Mesenteric fat pad (tissue), 1 donor: ENCODE results near the gene POU2F1. TPM values are rescaled to one million over a fixed set of nuclear protein-coding genes. Genes with fewer than 3 reads are reported as not detected.

Experiments used
- DNase-seq: peaks from one replicate; pipeline ENCODE4 v3.0.0-alpha.2; 2020; ENCODE audit warnings: low spot score
- total RNA-seq: library from RNA; stranded (reverse); fragmentation: NEBNext Ultra II Directional; extraction: Animal tissue kit (Norgen Biotek cat#: 25700); gene quantifications from one replicate; pipeline ENCODE4 v1.2.1, GENCODE V29; 2021
- donor health status: DM: yes; HTN: yes; CAD: no.

The POU2F1 gene
- total RNA-seq, 1 donor from 2014 or later, result 18.8 TPM

DNA sequence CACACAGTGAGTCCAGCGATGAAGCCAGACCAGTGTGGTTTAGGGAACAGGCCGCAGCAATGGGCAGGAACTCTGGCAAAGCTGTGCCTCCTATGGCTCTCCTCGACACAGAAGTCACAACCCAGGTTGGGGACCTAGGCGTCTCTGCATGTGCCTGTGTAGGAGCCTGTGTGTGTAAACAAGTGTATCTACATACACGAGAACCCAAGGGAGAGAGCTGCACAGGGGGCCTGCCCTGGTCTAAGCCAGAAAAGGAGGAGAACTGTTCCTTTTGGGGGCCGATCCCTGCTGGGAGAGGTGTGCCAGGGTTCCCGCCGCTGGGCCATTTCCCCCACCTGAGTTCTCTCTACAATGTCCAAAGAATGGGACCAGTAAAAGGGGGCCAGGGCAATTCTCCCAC, 241.7 kb downstream of the POU2F1 start:
- no peak for DNase-seq

DNA sequence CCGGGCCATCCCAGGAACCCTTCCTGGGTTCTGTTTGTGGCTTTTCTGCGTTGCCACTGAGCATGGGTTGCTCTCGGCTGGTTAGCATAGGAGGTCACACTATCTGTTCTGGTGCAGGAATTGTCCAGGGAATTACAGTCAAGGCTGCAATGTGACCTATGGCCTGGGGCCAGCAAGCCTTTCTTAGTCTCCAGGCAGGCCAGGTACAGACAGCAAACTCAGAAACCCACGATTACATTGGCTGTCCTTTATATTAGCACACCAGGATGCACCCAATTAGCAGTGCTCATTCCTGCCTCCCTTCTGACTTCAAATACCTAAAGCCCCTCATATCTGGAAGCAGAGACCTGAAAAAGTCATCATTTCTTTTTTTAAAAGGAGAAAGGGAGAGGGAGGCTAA, 242.4 kb downstream of the POU2F1 start:
- DNase-seq, result peak; percentile 47

DNA sequence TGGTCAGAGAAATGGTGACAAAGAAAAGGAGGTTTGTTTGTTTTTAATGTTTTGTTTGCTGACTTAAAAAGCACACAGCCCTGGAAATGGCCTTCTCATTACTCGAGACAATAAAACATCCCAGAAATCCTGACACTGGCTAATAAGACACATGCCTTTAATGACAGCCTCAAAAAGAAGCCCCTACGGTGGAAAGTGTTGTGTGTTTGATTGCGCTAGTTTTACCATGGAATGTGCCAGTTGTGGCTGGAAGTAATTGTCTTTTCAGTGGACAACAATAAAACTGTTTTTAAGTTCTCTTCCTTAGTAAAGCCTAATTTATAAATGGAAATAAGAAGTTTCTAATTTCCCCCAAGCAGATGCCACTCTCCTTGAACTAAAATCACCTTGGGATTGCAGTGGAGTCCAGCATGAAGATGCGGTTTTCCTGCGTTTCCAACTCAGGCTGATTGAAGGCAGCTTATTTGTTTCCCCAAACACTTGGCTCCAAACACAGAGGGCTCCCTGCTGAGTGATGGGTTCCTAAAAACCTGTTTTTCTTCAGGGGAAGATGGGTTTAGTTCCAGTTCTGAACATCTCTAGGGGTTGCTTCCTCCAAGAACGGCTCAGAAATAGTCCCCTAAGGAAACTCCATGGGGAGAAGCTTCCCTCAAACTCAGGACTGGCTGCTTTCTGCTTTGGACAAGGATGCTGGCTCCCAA, 243.3 kb downstream of the POU2F1 start:
- peak; percentile 1 for DNase-seq

DNA sequence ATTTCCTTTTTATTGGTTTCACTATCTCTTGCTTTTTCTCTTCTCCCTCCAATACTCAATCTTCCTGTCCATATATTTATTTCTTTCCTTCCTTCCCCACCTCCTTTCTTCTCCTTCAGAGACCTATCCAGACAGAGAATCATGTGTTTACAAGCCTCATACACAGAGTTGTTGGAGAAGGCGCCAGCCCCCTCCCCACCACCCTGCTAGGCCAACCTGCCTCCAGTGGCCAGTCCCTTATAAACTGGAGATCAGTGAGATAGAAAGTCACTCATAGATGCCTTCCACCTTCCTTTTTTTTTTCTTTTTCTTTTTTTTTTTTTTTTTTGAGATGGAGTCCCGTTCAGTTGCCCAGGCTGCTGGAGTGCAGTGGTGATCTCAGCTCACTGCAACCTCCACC, 244.3 kb downstream of the POU2F1 start:
- peak; percentile 18 for DNase-seq

DNA sequence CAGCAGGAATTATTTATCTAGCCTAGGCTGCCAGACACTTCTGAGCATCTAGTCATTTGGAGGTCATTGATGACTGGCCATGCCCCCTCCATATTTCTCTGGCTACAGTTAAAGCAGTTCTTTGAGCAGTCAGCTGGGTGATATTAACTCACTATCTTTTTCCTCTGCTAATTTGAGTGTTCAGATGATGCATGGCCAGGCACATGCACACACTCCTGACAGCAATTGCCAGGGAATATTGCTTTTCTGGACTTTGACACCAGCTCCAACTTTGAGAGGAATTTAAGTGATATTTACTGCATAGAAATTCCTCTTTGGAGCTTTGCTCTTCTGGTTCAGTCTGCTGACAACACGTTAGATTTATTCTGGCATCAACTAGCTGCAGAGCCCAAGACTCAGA, 245.1 kb downstream of the POU2F1 start:
- DNase-seq, result no peak

DNA sequence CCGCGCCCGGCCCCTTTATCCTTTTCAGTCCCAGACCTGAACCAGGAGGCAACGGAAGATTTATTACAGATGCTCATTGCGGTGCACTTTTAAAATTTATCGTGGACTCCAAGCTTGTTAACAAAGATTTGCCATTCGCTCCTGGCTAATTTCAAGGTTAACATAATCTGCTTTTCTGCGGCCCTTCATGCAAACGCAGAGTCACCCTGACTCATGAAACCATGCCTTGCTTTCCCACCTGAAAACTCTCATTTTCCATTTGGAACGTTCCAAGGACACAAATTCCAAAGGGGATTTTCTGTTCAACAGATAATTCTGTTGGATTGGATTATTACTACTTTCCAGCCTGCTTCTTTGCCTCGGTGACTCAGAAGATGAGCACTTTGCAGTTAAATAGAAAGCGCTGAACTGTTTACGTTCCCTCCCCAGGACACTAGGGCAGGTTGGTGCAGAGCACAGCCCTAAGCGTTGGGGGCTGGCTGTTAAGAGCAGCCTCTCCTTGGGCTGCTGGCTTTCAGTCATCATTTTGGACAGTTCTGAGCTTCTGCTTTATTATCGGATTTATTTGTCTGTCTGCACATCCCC, 246.5 kb downstream of the POU2F1 start:
- no peak for DNase-seq

DNA sequence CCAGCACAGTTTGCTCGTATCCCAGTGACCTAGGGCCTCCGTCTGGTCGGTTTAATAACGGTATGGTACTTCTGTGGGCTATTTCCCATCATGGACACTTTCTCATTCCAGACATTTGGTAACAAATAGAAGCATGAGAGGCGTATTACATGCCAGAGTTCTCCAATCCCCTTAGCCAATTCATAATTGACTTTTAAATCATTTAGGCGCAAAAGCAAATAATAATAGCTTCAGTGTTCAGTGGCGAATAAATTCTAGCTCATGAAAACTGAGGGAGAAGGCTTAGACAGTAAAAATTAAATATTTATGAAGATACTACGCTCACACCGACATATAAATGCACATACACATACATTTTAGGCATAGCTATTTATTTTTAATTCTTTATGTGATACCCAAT, 247.1 kb downstream of the POU2F1 start:
- DNase-seq, result no peak

DNA sequence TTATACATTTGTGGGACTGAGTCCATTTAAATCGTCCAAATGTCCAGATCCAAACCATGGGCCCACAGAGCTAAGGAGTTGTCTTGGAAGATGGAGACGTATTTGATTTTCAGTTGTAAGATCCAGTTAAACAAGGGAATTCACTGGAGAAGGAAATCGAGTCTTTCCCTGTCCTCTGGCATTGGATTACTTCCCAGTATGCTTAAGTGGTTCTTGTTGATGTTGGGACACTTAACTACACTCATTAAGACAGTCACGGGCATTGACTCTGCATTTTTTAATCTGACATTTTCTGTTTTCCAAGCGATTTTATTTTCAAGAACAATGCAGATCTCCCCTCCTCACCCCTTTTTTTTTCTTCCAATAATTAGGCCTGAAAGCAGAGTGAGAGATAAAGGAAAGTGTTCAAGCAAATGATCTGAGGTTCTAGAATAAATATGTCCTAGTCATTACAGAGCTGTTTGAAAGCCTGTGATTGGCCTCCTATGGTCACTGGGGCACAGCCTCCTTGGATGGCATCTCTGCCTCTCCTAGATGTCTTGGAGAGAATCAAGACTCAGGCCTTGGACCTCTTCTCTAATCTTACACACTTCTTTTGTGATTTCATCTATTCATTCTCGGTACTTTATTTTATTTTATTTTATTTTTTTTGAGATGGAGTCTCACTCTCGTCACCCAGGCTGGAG, 248.7 kb downstream of the POU2F1 start:
- DNase-seq, result no peak

DNA sequence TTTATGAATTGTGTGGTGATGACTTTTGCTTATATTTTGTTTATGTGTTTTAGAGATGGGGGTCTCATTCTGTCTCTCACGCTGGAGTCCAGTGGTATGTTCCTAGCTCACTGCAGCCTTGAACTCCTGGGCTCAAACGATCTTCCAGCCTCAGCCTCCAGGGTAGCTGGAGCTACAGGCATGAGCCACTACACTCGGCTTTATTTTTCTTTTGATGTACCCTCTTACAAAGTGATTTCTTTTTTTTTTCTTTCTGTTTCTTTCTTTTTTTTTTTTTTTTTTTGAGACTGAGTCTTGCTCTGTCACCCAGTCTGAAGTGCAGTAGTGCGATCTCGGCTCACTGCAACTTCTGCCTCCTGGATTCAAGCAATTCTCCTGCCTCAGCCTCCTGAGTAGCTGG, 250.9 kb downstream of the POU2F1 start:
- peak; percentile 45 for DNase-seq

DNA sequence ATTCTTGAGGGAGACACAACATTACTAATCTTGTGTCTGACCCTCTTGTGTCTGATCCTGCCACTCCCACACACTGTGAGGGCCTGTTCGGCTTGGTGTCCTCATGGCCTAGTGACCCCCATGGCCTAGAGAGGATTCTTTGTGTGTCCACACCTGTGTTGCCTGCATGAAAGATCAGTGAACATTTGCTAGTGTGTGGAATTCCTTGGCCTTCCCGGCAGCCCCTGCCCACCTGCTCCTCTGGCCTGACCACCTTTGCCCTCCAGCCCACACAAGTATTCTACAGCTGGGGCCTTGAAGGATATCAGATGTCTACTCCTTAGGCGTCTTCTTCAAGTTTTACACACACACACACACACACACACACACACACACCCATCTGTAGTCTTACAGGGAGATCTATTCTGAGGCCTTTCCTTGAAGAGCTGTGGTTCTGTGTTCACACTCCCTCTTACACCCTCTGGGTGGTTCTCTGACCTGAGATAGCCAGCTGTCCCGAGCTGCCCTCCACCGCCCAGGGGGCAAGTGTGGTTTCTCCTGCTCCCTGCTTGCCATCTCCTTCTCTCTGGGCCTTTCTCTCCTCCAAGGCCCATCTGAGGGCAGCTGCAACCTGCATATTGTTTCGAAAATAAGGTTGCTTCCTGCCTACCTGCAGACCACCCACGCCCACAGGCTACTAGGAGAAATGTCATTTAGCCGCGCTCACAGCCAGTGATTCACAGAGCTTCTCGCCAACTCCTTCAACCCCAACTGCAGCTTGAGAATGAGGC, 252.3 kb downstream of the POU2F1 start:
- peak; percentile 69 for DNase-seq

DNA sequence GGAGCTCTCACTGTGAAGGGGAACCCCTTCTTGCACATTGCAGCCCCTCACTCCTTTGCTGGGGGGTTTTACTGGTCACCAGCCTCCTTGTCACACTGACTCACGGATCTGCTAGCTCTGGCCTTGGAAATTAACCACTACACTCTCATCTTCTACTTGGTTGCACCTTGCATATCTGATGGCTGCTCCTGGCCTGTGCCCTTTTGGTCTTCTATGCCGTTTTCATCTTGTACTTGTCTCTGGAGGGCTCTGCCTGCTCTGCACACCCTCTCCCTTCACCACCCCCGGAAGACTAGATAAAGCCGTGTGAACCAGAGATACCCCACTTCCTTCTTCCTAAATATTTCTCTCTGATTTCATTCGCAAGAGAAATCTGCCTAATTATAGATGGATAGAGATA, 253.1 kb downstream of the POU2F1 start:
- DNase-seq, result peak; percentile 49

DNA sequence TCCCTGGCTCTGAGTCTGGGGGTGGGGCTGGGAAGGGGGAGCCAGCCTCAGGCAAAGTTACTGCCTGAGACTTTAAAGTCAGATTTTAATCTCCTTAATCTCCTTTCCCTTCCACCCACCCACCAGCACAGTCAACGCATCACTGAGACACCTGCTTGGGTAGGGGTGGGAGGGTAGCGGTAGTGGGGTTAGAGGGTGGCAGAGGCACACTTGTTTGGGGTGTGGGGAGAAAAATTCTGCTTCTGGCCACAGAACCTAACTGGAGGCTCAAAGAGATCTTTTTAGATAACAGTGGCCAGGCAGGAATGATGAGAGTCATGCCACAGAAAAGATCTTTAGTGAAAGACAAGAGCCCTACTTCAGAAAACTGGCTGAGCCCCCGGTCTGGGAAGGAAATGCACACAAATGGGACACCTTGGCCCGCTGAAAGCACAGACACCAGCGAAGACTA, 253.5 kb downstream of the POU2F1 start:
- DNase-seq, result peak; percentile 80

DNA sequence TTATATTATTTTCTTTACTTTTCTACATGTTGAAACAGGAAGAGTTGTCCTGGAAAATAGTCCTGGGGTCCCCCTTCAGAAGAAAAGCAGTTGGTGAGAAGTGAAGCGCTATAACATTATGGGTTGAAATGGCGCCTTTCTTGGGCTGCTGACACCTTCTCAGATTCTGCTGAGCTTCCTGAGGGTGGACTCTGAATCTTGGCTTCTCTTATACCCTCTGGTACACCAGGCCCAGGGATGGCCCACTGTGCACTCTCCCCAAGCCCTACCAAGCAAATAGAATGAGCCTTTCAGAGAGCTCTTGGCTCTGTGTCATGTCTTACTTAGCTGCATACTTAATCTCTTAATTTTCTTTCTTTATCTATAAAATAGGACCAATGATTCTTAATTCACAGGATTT, 255.4 kb downstream of the POU2F1 start:
- no peak for DNase-seq

Other genes with a start within 250 kb of the POU2F1 start
- gene ILDR2, start 245.3 kb upstream of the POU2F1 start, total RNA-seq, result 0.29 TPM
- not detected for gene MAEL, start 231.6 kb upstream of the POU2F1 start, total RNA-seq
- 0.29 TPM for gene GPA33, start 130.5 kb upstream of the POU2F1 start, total RNA-seq
- 0.42 TPM for gene STYXL2, start 126.8 kb upstream of the POU2F1 start, total RNA-seq